GM18517 (cell line): ENCODE results near the gene CISD1.
"Not testable (repeated sequence)": the region's sequence is repeated elsewhere in the genome, so short reads cannot be mapped to it uniquely, and the experiment has no call there.

ENCODE experiments used
- ATAC-seq: cut with Tn5 transposase; IDR thresholded peaks from one replicate; pipeline ENCODE4 v1.9.1; 2021; ENCODE audit warnings: mild to moderate bottlenecking, moderate library complexity; ENCODE audit not compliant: unreplicated experiment

CISD1 gene

DNA sequence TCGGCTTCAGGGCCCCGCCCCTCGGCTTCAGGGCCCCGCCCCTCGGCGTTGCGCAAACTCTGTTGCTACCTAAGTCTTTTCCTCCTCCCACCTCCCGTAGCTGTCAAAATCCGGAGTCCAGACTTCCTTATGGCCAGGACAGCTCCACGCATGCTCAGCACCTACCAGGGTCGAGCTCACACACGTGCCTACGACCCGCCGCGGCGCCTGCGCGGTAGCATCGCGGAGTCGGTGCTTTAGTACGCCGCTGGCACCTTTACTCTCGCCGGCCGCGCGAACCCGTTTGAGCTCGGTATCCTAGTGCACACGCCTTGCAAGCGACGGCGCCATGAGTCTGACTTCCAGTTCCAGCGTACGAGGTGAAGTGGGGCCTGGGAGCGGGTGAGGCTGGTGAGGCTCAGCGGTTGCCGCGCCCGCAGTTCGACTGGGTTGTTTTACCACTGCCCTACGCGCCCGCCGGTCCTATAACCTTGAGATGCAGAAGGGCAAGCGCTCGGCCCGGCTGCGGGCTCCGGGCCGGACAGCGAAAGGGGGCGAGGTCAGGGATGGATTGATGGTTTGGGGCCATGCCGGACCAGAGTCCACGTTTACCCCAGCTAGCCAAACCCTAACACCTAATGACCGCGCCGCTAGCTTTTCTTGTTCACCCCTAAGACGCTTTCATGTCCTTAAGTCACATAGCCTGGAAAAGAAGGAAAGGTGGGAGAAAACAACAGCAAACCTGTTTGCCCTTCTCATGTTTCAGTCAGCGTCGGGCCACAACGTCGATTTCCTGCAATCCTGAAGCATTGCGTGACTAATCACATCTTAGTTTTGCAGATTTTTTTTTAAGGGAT, at the start of gene CISD1:
TSS of gene CISD1 (plus strand) at position 217 of the 836 bp plus-strand sequence. CDS start at position 329, 112 bp downstream.
- ATAC-seq: peak; percentile 72

DNA sequence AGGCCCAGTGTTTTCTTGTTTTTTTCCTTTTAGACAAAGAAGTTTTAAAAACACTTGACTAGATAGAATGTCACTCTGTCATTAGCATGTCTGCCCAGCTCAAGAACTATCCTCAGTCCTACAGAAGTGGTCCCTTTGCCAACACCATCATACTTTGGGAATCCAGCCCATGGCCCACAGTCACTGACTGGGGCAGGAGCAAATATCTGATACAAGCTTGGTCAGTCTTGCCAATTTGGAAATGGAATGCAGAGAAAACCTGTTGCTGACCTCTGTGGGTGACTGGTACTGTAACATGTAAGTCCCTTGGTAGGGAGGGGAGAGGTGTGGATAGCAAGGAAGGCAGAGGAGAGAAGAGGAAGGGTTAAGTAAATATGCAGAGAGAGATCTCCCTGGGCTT, 49.1 kb upstream of the CISD1 start:
- no peak for ATAC-seq

DNA sequence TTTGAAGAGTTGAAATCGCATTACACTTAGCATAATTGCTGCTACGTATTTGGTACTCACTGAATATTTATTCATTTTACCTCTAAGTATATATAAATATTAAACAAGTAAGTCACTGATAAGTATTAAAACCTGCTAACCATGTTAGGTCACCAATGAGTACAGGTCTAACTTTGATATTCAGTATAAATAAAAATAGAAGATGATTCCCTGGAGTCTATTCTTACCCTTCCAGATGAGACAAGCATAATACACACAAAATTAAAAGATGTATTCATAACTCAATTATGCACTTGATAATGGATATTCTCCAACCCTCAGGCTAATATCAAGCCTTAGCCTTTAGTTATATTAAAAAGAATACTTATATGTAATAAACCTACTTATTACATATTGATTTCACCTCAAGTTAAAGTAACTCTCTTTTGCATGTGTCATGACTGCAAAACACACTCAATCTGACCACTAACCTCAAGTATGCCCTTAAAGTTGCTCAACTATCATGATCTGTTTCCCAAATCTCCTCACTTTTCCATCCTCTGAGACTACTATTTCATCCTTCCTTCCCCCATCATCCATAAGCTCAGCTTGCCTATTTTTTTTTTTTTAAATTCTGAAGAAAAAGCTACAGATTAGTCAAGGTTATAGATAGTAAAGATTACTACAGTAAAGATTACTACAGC, 48.1 kb upstream of the CISD1 start:
- ATAC-seq: no peak

DNA sequence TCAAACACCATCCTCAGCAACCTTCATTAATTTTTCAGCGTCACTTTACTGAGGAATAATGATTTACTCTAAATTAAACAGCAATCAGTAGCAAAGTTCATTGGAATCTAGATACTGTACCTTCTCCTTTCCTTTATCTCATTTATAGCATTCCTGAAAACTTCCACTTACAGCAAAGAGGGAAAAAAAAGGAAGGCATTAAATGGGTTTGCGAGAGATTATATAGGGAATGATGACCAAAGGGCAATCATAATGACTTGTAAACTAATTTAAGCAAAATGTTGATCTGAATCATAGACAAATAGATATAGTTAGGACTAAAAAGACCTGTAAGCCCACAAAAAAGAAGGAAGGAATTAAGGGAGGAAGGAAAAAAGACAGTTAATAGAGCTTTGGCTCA, 43.3 kb upstream of the CISD1 start:
- no peak for ATAC-seq

DNA sequence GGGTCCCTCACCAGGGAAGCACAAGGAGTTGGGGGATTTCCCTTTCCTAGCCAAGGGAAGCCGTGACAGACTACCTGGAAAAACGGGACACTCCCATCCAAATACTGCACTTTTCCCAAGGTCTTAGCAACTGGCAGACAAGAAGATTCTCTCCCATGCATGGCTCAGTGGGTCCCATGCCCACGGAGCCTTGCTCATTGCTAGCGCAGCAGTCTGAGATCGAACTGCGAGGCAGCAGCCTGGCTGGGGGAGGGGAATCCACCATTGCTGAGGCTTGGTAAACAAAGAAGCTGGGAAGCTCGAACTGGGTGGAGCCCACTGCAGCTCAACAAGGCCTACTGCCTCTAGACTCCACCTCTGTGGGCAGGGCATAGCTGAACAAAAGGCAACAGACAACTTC, 39.1 kb upstream of the CISD1 start:
- not testable (repeated sequence) for ATAC-seq

DNA sequence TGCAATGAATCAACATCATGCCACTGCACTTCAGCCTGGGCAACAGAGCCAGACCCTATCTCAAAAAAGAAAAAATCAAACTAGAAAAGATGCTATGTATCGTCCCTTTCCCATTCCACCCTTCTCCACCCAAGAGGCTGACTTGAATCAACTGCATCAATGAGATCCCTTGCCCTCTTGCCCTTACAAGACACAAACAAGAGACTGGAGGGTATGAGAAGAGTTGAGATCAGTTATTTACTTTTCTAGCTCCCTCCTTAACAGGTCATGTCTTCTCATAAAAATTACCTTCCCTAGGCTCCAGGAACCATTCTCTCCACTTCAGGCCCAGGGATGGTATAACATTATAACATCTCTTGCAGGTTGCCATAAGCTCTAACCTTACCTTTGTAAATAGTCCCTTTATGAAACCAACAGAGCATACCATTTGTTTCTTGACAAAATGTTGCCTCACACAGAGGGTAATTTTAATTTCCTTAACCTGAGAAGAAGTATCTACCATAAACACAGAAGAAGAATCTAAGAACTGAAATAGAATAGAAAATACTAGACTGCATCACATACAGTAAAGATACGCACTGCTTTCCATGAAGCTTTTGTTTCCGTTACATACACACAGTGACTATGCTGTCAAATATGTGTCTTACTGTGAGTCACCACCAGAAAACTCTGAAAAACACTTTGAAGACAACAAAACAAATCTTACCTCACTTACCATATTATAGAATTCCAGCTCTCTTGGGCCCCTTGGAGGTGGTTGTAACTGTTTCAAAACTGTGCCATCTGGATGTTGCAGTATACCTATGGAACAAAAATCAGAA, 31.7 kb upstream of the CISD1 start:
- ATAC-seq: no peak

DNA sequence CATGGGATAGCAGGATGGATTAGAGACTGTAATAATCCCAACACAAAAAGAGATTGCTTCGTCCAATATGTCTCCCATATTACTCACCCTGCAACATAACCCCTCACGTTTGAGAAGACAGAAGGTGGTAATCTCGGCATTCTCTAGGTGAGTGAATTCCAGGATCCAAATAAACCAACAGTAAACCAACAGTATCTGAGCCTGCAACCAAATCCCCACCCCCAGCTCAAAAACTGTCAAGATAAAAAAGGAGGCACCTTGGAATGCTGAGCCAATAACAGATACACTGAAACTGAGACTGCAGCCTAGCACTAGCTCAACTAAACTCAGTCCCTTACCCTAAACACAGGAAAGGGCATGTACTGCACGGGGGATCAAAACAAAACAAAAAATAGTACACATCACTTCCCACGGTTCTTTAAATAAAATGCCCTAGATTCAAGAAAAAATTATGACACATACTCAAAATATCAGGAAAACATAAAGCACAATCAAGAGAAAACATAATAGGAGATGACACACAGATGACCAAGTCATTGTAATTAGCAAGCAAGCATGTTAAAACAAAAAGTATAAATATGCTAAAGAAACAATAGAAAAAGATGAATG, 29.3 kb upstream of the CISD1 start:
- no peak for ATAC-seq

DNA sequence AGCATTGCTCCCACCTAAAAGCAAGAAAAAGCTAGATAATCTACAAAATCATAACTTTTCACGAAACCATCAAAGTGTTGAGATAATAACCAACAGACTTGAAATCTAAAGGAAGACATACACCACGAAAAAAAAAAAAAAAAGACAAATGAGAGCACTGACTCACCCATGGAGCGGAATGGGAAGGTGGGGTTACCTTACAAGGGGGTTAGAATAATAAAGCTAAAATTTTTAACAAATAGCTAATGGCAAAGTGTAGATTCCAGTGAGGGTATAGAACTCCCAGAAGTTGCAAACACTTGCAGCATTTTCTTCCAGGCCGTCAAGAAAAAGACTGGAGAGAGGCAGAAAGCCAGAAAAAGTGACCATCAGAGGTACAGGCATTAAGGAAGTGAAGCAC, 28.4 kb upstream of the CISD1 start:
- no peak for ATAC-seq

DNA sequence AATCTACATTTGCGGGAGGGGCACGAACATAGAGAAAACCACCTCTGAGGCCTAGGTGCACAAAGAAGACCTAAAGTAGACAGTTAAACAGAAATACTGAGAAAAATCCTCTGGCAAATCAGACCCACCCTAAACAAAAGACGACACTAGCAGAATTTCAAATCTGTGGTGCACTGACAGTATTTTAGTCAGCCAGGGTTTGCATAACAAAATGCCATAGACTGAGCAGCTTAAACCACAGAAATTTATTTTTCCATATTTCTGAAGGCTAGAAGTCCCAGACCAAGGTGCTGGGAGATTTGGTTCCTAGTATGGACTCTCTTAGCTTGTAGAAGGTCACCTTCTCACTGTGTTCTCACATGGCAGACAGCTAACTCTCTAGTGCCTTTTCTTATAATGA, 27.6 kb upstream of the CISD1 start:
- ATAC-seq: no peak

DNA sequence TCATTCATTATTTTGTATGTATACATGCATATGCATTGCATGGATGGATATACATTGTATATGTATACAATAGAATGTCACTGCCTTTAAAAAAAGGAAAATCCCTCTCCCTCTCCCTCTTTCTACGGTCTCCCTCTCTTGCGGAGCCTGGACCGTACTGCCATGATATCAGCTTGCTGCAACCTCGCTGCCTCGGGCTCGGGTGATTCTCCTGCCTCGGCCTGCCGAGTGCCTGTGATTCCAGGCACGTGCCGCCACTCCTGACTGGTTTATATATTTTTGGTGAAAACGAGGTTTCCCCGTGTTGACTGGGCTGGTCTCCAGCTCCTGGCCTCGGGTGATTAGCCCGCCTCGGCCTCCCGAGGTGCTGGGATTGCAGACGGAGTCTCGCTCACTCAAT, 25.7 kb upstream of the CISD1 start:
- no peak for ATAC-seq

DNA sequence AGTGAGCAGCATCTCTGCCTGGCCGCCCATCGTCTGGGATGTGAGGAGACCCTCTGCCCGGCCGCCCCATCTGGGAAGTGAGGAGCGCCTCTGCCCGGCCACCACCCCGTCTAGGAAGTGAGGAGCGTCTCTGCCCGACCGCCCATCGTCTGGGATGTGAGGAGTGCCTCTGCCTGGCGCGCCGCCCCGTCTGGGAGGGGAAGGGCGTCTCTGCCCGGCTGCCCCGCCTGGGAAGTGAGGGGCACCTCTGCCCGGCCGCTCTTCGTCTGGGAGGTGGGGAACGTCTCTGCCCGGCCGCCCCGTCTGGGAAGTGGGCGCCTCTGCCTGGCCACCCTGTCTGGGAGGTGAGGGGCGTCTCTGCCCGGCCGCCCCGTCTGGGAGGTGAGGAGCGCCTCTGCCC, 25.2 kb upstream of the CISD1 start:
- not testable (repeated sequence) for ATAC-seq

DNA sequence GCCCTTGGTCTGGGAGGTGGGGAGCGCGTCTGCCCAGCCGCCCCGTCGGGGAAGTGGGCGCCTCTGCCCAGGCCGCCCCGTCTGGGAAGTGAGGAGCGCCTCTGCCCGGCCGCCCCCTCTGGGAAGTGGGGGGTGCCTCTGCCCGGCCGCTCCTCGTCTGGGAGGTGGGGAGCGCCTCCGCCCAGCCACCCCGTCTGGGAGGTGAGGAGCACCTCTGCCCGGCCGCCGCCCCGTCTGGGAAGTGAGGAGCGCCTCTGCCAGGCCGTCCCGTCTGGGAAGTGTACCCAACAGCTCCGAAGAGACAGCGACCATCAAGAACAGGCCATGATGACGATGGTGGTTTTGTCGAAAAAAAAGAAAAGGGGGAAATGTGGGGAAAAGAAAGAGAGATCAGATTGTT, 24.7 kb upstream of the CISD1 start:
- not testable (repeated sequence) for ATAC-seq

DNA sequence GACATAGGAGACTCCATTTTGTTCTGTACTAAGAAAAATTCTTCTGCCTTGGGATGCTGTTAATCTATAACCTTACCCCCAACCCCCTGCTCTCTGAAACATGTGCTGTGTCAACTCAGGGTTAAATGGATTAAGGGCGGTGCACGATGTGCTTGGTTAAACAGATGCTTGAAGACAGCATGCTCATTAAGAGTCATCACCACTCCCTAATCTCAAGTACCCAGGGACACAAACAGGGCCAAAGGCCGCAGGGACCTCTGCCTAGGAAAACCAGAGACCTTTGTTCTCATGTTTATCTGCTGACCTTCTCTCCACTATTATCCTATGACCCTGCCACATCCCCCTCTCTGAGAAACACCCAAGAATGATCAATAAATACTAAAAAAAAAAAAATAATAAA, 24.3 kb upstream of the CISD1 start:
- ATAC-seq: not testable (repeated sequence)

DNA sequence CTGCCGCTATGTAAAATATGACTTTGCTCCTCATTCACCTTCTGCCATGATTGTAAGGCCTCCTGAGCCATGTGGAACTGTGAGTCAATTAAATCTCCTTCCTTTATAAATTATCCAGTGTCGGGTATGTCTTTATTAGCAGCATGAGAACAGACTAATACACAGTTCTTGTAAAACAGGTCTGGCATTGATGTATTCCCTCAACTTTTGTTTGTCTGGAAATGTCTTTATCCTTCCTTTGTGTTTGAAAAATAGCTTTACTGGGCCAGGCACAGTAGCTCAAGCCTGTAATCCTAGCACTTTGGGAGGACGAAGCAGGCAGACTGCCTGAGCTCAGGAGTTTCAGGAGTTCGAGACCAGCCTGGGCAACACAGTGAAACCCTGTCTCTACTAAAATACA, 15.8 kb upstream of the CISD1 start:
- no peak for ATAC-seq

DNA sequence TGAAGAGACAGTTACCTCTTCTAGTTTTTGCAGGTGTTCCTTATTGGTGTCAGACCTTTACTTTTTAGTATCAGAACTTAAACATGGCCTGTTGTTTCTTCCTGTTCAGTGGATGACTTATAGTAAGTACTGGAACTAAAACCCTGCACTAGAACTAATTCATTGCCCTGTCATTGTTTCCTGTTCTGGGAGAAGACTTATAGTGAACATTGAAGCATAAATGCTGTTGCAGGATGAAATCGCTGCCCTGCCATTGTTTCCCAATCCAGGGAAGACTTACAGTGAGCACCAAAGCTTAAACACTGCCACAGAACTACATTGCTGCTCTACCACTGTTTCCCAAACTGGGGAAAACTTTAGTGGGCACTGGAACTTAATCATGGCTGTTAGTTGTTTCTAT, 14.3 kb upstream of the CISD1 start:
- ATAC-seq: no peak

DNA sequence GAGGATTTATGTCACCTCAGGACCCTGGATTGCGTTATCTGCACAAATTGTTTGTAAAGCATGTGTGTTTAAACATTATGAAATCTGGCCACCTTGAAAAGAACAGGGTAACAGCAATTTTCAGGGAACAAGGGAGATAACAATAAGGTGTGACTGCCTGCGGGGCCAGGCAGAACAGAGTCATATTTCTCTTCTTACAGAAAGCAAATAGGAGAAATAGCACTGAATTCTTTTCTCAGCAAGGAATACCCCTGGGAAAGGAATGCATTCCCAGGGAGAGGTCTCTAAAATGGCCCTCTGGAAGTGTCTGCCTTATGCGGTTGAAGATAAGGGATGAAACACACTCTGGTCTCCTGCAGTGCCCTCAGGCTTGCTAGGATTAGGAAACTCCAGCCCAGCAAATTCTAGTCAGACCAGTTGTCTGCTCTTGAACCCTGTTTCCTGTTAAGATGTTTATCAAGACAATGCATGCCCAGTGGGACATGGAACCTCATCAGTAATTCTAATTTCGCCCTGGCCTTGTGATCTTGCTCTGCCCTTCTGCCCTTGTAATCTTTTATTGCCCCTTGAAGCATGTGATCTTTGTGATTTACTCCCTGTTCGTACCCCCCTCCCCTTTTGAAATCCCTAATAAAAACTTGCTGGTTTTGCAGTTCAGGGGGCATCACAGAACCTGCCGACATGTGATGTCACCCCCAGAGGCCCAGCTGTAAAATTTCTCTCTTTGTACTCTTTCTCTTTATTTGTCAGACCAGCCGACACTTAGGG, 12.8 kb upstream of the CISD1 start:
- not testable (repeated sequence) for ATAC-seq

DNA sequence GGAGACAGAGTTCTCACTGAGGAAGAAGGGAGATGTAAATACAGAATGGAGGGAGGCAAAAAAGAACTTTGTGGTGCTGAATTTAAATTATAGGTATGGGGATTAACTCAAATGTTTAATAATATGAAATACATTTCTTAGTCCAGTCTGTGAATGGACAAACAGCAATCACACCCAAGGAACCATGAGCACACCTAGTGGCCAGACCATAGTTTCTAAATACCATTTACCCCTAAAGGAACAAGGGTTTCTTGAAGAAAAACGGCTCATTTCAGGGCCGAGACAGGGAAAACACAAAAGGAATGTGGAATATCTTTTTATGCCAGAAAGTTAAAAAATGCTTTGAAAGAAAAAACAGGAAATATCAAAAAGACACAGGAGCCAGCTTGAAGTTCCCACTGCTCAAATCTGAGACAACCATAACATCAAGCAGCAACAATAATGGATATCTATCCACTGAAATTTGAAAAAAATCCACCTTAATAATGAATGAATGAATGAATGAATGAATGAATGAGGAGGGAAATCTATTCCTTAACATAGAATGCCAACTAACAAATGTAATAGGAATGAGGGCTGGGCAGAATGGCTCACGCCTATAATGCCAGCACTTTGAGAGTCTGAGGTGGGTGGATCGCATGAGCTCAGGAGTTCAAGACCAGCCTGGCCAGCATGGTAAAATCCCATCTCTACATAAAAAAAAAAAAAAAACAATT, 9.8 kb upstream of the CISD1 start:
- ATAC-seq: no peak

DNA sequence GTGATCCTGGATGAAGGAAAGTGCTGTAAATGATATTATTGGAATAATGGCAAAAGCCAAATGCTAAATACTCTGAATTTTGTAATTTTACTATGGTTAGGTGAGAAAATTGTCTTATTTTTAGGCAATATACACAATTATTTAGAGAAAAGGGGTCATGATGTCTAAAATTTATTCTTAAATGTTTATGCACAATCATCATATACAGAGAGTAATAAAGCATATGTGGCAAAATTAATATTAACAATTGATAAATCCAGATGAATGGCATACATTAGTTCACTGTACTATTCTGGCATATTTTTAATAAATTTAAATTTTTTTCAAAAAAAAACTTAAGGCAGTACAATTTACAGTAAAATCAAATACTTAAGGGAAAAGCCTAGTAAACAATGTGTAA, 8.6 kb upstream of the CISD1 start:
- no peak for ATAC-seq

DNA sequence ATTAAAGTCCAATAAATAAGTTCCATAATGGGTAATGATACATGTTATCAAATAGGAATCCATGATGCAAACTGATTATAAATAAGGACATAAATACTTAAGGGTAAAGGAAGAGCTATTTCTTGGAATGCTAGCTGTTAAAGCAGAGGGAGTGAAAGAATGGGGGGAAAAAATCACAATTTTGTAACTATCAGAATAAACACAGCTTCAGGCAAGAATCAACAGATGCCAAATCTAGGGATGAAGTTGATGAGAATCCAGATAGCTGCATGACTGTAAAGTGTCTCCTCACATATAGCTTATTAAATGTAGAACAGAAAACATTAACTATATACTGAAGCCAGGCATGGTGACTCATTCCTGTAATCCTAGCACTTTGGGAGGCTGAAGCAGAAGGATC, 6.2 kb upstream of the CISD1 start:
- no peak for ATAC-seq

DNA sequence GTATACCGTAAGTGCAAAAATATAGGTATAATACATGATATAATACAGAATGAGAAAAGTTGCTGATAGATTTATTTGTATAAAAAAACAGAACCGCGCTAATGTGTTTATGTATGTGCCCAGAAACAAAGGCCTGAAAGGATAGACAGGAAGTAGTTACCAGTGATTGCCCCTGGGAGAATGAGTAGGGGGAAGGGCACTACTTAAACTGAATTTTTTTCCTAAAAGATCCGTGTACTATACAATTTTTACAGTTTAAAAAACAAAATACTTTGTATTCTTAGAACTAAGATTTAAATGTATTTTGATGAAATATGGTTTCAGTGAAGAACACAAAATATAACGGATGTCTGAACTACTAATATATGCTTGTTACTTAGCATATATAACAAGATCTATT, 4.2 kb upstream of the CISD1 start:
- ATAC-seq: no peak
